GM19023 (cell line): Measurements from ENCODE around the gene TMEM144.

Experiments used
- ATAC-seq: cut with Tn5 transposase; IDR thresholded peaks from one replicate; pipeline ENCODE4 v1.9.1; 2021; ENCODE audit warnings: mild to moderate bottlenecking, moderate library complexity; ENCODE audit not compliant: unreplicated experiment

The TMEM144 gene

GRCh38 chr4:158292156-158292555 is 81.9 kb downstream of the TMEM144 start:
- no peak for ATAC-seq

GRCh38 chr4:158295053-158295452 is 84.8 kb downstream of the TMEM144 start:
- no peak for ATAC-seq

GRCh38 chr4:158297866-158298265 is 87.6 kb downstream of the TMEM144 start:
- no peak for ATAC-seq

- ATAC-seq = no peak
Measured at GRCh38 chr4:158299459-158300007, 89.2 kb downstream of the TMEM144 start.

- ATAC-seq = no peak
Measured at GRCh38 chr4:158300012-158300411, 89.7 kb downstream of the TMEM144 start.

- no peak for ATAC-seq
Measured at GRCh38 chr4:158302076-158302866, 92.0 kb downstream of the TMEM144 start.

GRCh38 chr4:158304694-158305093 is 94.4 kb downstream of the TMEM144 start:
- ATAC-seq = no peak
